Ureter (tissue), 1 donor: Measurements from ENCODE around the gene TIMM13. TPM values are rescaled to one million over a fixed set of nuclear protein-coding genes. Genes with fewer than 3 reads are reported as not detected.

Source experiments
- DNase-seq: peaks from one replicate; pipeline ENCODE4 v3.0.0-alpha.2; 2020; ENCODE audit warnings: low spot score
- total RNA-seq: library from RNA; stranded (reverse); gene quantifications from one replicate; pipeline ENCODE4 v1.2.4, GENCODE V29; 2023
- donor health status: DM: yes; HTN: yes; CAD: no.

Gene TIMM13
- total RNA-seq, 1 donor from 2014 or later = 87.0 TPM

DNA sequence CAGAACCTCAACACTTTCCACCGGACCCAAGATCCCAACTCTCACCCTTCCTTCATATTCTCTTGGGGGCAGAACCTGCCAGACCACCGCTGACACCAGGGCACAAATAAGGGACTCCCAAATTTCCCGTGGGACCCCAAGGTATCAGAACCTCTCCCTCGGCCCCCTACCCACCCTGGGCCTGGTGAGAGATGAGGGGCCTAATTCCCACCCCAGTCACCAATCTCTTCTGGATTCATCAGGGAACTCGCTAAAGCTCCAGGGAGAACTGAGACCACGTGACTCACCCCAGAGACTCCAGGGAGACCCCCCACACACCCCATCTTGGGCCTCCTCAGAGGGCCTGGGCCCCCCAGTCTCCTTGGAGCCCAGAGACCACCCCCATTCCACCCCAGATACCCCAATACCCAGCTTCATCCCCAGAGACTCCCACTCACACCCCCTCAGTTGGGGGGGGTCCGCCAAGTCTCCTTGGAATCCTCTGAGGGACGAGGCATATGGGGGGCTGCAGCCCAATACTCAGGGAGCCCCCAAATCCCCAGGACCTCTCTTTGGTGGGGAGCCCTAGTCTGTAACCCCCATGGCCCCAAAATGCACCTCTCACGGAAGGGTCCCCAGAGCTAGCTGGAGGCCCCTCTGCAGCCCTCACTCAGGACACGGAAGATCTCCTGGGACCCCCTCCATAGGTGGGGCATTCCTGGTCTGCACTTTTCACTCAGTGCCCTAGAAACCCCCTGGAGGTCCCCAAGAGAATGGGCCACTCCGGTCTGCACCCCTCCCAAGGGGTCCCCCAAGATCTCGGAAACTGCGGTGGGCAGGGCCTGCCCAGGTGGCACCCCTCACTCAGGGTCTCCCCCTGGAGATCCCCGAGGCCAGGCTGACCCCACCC, 27.8 kb upstream of the TIMM13 start:
- DNase-seq = no peak

DNA sequence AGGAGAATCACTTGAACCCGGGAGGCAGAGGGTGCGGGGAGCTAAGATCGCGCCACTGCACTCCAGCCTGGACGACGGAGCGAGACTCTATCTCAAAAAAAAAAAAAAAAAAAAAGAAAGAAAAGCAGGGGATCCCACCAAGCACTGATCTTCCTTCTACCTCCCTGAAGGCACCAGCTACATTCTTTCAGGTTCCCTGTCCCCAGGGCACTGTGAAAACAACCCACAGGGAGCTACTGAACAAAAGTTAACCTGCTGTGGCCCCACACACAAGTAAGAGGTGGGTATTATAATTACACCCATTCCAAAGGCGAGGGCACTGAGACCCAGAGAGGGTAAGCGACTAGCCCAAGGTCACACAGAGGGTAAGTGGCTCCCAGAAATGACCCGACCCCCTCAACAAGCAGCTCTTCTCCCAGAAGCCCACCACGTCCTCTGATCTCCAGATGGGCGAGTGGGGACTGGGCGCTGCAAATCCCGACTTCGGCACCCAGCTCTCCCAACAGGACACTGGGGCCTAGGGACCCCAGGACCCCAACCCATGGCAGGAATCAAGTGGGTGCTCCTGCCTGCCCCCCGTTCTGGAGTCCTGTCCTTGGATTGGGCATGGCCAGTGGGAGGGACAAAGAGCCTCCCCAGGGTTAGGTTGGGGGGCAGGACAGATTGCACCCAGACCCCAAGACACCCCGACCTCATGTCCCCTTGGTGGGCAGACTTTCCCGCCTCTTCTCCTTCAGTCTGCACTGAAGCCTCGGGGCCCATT, 27.0 kb upstream of the TIMM13 start:
- no peak for DNase-seq

DNA sequence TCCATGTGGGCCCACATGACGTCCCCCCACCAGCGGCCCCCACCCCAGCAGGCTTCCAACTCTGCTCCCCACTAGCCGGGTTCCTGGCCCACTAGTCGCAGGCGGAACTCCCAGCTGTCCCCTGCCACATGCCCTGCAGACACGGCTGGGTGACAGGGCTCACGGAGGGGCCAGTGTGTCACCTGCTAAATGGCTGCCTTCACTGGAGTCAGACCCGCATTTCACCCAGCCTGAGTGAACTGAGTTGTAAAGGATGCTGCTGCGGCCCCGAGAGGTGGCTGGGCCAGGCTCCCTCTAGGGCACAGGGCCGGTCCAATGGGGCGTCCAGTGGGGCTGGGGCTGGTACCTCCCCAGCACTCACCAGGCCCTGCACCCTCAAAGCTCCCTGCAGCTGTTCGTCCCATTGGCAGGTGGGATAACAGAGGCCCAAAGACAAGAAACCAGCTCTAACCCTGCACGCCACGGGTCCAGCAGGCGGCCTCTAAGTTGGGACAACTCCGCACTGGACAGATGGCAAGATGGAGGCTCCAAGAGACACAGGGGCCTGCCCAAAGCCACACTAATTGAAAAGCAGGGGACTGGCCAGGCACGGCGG, 26.1 kb upstream of the TIMM13 start:
- no peak for DNase-seq

DNA sequence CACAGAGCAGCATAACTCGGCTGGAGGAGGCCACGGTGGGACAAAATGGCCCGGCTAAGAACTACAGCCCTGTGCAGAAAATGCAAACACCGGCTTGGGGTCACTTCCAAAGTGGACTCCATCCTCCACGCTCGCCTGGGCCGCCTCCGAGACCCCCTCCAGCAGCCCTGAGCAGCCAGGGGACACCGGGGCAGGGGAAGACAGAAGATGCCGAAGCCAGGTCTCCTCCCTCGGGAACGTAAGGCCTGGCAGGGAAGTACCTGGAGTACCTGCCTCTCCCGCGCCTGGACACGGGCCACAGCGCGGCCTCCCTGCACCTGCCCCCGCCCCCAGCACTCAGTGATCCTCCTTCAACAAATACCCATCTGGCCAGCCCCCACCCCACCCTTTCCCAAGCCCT, 24.4 kb upstream of the TIMM13 start:
- DNase-seq = no peak

DNA sequence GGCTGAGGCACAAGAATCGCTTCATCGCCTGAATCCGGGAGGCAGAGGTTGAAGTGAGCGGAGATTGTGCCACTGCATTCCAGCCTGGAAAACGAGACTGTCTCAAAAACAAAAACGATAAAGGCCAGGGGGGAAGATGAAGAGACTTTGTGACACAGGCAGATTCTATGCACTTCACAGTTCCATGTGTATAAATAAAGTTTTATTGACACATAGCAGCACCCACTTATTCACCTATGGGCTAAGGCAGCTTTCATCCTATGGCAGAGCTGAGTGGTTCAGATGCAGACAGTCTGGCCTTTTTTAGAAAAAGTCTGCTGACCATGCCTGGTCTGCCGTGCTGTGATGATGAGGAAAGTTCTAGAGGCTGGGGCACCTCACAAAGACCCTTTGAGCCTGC, 23.8 kb upstream of the TIMM13 start:
- no peak for DNase-seq

DNA sequence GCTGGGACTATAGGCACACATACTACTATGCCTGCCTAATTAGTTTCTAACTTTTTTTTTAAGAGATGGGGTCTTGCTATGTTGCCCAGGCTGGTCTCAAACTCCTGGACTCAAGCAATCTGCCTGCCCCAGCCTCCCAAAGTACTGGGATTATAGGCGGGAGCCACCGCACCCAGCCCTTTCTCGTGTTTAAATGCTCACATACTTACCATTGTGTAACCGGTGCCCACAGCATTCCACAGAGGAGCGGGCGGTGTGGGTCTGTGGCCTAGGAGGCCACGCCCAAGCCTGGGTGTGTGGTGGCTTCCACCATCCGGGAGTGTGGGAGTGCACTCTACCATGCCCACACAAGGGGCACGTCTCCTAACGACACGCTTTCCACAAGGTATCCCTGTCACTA, 21.6 kb upstream of the TIMM13 start:
- DNase-seq = no peak

DNA sequence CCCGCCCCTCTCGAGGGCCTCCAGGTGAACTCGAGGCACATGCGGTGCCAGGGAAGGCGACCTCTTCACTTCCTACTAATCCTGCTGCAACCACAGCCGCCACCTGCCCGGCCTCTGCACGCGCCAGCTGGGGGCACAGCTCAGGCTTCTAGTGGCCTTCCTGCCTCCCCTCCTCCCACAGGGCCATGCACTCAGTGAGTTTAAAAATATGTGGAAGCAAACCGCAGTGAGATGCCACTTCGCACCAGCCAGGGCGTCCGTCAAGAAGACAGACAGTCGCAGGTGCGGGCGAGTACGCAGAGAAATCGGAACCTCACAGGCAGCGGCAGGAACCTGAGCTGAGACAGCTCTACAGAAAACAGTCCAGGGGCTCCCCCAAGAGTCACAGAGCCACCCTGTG, 19.0 kb upstream of the TIMM13 start:
- no peak for DNase-seq

DNA sequence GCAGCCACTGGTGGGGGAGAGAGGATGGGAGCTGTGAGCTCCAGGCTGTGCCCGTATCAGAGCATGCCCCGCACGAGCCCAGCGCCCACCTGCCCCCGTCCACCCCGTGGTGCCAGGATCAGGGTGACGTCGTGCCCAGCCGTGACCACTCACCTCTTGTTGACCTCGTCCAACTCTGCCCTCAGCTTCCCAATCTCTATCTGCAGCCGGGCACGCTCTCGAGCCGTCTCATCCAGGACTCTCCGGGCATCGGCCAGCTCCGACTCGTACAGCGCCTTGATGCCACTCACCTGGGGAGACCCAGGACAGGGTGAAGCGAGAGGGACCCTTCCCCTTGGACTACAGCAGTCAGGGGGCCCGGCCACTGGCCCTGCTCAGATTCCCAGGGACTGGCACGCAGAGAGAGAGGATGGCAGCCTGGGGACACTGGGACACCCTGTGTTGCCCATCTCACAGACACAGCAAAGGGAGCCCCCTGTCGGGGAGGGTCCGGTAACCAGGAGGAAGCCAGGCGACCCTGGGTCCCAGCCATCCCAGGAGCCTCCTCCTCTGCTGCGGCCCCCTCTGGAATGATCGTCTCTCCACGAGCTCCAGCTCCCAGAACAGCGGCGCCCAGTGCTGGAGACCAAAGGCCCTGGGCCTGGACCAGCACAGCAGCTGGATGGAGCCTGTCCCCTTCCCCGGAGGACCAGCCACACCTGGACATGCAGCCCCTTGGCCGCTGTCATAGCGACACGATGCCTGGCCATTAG, 17.0 kb upstream of the TIMM13 start:
- no peak for DNase-seq

DNA sequence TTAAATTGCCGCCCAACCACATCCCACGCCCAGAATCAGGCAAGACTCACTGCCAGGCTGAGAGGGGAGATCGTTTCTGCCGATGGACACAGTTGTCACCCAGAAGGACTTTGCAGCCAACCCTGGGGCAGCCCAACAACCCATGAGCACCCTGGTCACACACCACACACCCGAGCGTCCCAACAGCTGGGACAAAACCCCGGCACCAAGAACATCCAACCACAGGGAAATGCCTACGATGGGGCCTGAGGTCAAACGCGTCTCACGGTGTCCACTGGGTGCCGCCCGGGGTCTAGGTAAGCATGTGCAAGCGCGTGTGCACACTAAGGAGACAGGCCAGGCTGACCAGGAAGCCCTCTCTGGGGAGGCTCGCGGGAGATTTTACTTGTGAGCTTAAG, 16.4 kb upstream of the TIMM13 start:
- no peak for DNase-seq

DNA sequence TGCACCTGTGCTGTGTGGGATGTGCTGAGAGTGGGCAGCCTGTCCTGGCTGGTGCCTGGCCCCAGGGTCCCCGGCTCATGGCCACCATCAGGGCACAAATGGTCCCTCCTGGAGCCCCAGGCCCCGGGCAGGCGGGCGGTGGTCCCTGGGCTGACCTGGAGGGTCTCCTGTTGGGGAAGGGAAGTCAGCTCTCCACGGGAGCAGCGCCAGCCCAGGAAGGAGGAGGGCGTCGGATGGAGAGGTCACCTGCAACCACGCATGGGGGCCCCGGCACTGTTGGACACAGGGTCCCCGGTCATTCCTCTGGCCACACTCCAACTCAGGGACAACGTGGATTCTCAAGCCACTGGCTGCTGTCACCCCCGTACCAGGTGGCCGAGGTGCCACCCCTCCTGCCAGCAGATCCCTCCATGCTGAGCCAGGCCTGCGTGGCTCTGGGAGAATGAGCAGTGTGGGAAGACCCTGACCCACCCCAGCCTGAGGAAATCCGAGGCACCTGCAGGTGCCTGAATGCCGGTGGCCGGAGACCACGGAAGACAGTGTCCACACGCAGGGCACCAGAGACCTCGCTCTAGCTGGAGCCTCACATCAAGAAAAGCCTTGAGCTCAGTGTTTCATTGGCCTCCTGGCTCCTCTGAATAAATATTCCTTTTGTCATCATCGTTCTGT, 15.9 kb upstream of the TIMM13 start:
- DNase-seq = no peak

DNA sequence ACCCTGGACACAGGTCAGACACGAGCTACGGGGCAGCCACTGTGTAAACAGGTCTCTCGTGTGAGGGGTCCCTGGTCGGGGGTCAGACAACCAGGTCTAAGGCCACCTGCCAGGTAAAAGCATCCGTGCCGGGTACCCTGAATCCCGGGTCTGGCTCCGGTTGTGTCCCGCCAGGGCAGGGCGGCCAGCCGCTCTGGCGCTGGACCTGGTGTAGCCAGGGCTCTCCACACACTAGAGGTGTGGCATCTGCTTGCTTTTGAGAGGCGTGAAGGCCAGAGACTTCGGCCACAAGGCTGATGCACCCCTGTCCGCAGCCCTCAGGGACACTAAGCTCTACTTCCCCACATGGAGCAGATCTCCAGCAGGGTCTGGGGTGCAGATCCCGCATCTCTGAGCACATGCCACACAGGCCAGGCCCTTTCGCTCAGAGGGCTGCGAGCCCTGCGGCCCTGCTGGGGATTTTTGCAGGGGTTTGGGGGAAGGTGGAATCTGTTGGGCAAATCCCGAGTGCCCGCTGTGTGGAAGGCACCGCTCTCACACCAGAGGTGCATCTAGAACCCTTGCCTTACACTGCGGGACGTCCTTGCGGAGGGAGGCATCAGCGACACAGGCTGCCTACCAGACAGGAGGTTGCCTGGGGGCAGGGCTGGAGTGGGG, 13.8 kb upstream of the TIMM13 start:
- DNase-seq = no peak

DNA sequence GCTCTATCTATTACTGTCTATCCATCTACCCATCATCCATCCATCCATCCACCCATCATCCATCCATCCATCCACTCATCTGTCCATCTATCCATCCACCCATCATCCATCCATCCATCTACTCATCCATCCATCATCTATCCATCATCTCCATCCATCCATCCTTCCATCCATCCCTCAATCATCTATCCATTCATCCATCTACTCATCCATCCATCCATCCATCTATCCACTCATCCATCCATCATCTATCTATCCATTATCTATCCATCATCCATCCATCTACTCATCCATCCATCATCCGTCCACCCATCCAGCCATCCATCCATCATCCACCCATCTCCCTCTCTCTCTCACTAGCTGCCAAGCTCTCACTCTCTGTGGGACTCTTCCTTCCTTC, 13.1 kb upstream of the TIMM13 start:
- no peak for DNase-seq

DNA sequence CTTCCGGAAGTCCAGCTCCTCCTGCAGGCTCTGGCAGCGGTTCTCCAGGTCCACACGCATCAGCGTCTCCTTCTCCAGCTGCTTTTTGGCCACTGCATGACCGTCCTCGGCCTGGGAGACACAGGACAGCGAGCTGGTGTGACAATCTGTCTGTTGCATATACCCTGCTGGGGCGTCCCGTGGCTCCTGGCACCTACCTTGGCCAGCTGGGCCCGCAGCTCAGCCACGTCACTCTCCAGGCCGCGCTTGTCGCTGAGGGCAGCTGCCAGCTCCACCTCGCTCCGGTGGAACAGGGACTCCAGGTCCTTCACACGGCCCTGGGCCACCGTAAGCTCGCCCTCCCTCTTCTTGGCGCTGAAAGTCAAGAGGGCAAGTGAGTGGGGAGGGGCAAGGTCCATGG, 10.8 kb upstream of the TIMM13 start:
- no peak for DNase-seq

DNA sequence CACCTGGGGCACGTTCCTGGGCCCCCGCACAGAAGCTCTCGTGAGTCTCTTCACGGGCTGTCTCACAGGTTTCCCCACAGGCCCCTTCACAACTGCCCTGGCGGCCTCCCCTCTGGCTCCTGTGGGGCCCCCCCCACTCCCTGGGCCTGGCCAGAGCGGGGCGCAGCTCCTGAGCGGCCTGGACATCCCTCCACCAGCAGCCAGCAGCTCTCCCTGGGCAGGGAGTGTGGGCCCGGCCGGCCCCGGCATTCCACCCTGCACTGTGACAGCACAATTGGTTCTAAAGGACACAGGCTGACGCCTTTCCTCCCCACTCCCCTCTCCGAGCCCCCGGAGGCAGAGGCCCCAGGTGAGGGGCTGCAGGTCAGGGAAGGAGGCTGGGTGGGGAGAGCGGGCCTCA, 9.5 kb upstream of the TIMM13 start:
- no peak for DNase-seq

DNA sequence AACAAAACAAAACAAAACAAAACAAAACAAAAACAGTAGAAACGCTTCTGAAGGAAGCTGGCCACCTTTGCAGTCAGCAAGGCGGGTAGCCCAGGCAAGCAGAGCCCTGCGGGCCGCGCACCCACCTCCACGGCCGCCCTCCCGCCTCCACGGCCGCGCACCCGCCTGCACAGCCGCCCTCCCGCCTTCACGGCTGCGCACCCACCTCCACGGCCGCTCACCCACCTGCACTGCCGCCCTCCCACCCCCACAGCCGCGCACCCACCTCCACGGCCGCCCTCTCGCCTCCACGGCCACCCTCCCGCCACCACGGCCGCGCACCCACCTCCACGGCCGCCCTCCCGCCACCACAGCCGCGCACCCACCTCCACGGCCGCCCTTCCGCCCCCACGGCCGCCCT, 9.0 kb upstream of the TIMM13 start:
- DNase-seq = no peak

DNA sequence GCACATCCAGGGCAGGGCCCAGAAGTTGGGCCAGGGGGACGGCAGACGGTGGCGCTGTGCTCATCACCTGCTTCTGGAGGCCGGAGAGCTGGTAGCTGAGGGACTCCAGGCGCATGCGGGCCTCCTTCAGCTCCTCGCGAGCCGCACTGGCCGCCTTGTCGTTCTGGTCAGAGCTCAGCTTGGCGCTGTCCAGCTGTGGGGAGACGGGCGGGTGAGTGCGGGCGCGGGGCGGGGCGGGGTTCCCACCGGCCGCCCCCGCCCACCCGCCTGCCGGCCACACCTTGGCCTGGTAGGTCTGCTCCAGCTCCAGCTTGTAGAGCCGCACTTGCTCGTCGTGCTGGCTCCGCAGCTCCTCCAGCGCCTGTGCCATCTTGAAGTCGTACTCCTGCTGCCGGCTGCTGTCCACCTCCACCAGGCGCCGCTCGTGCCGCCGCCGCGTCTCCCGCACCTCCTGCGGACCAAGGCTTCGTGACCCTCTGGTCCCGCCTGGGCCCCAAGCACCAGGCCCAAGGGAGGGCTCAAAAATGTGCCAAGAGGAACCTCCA, 7.4 kb upstream of the TIMM13 start:
- no peak for DNase-seq

DNA sequence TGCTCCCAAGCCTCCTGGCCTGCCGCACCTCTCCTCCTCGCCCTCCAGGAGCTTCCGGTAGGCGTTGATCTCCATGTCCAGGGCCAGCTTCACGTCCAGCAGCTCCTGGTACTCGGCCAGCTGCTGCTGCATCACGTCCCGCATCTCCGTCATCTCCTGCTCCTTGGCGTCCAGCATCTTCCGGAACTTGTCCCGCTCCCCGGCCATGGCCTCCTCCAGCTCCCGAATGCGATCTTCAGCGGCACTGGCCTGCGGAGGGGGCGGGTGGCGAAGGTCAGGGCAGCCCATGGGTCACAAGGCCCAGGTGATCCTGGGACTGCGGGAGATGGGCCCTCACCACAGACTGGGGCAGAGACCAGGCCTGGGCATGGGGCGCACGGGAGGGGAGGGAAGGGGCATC, 6.9 kb upstream of the TIMM13 start:
- no peak for DNase-seq

DNA sequence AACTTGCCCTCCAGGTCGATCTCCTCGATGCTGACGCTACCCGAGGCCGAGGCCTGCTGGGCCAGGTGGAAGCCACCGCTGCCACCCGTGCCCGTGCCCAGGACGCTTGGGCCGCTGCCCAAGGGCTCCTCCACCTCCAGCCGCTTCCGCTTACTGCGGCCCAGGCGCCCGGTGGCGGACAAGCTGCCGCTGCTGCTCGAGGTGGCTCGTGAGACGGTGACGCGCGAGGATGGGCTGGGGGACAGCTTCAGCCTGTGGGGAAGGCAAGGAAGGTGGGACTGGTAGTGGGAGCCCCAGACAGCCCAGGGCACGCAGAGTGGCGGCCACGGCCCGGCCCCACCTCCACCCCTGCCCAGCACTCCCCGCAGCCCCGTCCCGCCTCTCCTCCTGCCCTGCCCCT, 6.5 kb upstream of the TIMM13 start:
- no peak for DNase-seq

DNA sequence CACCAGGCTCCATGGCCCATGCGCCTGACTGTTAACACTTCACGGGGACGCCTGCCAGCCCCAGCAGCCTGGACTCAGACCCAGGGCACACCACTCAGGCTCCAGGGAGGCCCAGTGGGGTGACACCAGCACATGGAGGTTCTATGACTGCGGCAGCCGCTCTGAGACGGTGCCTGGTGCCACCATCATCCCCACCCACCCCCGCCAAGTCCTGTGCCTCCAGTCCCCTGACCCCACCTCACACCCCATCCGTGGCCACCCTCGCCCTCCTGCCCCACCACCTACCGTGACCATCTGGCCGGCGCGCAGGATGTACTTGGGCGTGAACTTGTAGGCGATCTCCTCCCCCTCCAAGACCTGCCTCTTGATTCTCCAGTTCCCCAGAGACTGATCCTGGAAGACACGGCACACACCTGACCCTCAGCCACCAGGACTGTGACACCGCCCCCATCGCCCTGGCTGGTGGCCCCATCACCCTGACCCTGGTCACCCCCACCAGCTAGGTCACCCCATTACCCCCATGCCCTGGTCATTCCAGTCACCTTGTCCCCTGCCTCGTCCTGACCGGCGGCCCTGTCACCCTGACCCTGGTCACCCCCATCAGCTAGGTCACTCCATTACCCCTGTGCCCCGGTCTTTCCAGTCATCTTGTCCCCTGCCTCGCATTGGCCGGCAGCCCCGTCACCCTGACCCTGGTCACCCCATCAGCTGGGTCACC, 4.9 kb upstream of the TIMM13 start:
- DNase-seq = no peak
